ENCODE measurements around the gene PASD1.

- TF ChIP-seq, protein P1, sequence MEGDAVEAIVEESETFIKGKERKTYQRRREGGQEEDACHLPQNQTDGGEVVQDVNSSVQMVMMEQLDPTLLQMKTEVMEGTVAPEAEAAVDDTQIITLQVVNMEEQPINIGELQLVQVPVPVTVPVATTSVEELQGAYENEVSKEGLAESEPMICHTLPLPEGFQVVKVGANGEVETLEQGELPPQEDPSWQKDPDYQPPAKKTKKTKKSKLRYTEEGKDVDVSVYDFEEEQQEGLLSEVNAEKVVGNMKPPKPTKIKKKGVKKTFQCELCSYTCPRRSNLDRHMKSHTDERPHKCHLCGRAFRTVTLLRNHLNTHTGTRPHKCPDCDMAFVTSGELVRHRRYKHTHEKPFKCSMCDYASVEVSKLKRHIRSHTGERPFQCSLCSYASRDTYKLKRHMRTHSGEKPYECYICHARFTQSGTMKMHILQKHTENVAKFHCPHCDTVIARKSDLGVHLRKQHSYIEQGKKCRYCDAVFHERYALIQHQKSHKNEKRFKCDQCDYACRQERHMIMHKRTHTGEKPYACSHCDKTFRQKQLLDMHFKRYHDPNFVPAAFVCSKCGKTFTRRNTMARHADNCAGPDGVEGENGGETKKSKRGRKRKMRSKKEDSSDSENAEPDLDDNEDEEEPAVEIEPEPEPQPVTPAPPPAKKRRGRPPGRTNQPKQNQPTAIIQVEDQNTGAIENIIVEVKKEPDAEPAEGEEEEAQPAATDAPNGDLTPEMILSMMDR (IDR thresholded peaks at IDR 0.05), result no peak
- no peak for TF ChIP-seq ZFX (IDR thresholded peaks at IDR 0.05; ENCODE audit: borderline replicate concordance)
These were observed 71.5 kb downstream of the PASD1 start for GRCh38 chrX:151634937-151635336.
